C4-2B (cell line): ENCODE results near the gene CYFIP2.
"Not testable (repeated sequence)": the region's sequence is repeated elsewhere in the genome, so short reads cannot be mapped to it uniquely, and the experiment has no call there.

Experiments
- H3K27ac ChIP-seq: fragments of 450-650 bp; 2 replicates; pipeline ENCODE4 v1.5.1; 2017
- CTCF ChIP-seq: fragments of 450-650 bp; conservative IDR thresholded peaks from 2 replicates; pipeline ENCODE4 v1.5.1; 2017; ENCODE audit warnings: mild to moderate bottlenecking
- ZFX ChIP-seq: fragments of 450-650 bp; IDR thresholded peaks from 2 replicates; pipeline ENCODE4 v1.6.1; 2017

The CYFIP2 gene

GRCh38 chr5:157225469-157226422, 40.2 kb upstream of the CYFIP2 start:
- TF ChIP-seq CTCF: no peak
- TF ChIP-seq ZFX: no peak
- H3K27ac ChIP-seq: no peak overlapping the region

DNA sequence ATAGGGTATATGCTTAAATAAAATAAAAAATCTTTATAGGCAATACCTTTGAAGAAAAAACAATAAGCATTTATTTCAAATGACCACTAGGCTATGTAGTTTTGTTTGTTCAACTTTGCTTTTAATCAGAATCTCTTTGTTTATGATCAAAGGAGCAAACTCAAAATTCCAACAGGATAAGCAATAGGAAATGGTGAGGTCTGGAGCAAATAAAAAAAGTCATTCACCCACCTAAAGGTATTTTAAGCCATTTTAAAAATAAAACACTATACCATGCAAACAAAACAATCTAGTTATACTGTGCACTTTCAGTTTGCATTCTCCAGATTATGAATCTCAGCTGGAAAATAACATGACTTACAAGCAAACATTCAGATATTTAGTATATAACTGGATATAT, 35.3 kb upstream of the CYFIP2 start:
- no peak overlapping the region for H3K27ac ChIP-seq
- TF ChIP-seq CTCF (peak; percentile 6; the same call in 1 of the 2 replicates), ZFX (no peak)

GRCh38 chr5:157232706-157233105, 33.2 kb upstream of the CYFIP2 start:
- no peak overlapping the region for H3K27ac ChIP-seq
- TF ChIP-seq ZFX: no peak
- no peak for TF ChIP-seq CTCF

- TF ChIP-seq CTCF: no peak
- no peak for TF ChIP-seq ZFX
- no peak overlapping the region for H3K27ac ChIP-seq
These were observed 32.4 kb upstream of the CYFIP2 start for GRCh38 chr5:157233515-157233914.

- no peak overlapping the region for H3K27ac ChIP-seq
- TF ChIP-seq CTCF (no peak), ZFX (no peak)
These were observed 29.5 kb upstream of the CYFIP2 start for GRCh38 chr5:157236423-157236822.

DNA sequence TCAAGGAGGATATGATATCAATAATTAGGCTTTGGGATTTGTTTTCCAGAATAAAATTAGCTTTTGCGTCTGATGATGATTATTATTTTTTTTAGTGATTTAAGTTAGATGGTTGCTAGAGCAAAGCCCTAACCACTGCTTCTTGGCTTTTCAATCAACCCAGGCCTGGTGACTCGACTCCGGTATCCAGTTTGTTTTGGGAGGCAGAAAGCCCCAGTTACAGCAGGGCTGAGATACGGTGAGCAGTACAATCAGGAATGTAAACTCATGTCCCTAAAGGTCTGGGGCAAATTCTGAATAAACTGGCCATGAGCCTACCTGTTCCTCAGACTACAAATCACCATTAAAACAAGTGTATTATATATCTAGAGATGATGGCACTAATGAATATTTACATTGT, 24.4 kb upstream of the CYFIP2 start:
- no peak overlapping the region for H3K27ac ChIP-seq
- no peak for TF ChIP-seq CTCF
- TF ChIP-seq ZFX: no peak

DNA sequence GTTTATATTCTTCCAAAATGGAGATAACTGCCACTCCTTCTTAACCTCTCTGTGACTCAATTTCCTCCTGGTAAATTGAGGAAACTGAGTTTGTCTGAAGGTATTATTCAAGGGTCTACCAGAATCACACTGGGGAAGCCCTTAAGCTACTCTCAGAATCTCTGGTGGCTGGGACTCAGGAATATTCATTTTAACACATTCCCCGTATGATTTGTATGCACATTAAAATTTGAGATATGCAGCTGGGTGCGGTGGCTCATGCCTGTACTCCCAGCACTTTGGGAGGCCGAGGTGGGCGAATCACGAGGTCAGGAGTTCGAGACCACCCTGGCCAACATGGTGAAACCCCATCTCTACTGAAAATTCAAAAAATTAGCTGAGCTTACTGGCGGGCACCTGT, 21.2 kb upstream of the CYFIP2 start:
- not testable (repeated sequence) for H3K27ac ChIP-seq

GRCh38 chr5:157245476-157245875, 20.4 kb upstream of the CYFIP2 start:
- TF ChIP-seq CTCF: no peak
- TF ChIP-seq ZFX: no peak
- no peak overlapping the region for H3K27ac ChIP-seq
